Stromal cell of bone marrow (primary cell): ENCODE data around the gene HOXB8.
A peak's percentile ranks its signal among the peaks of the same experiment; 100 is the strongest.

ENCODE experiments used
- DNase-seq: peaks from one replicate; pipeline ENCODE4 v3.0.0-alpha.2; 2012; ENCODE audit warnings: low read depth

The HOXB8 gene

DNA sequence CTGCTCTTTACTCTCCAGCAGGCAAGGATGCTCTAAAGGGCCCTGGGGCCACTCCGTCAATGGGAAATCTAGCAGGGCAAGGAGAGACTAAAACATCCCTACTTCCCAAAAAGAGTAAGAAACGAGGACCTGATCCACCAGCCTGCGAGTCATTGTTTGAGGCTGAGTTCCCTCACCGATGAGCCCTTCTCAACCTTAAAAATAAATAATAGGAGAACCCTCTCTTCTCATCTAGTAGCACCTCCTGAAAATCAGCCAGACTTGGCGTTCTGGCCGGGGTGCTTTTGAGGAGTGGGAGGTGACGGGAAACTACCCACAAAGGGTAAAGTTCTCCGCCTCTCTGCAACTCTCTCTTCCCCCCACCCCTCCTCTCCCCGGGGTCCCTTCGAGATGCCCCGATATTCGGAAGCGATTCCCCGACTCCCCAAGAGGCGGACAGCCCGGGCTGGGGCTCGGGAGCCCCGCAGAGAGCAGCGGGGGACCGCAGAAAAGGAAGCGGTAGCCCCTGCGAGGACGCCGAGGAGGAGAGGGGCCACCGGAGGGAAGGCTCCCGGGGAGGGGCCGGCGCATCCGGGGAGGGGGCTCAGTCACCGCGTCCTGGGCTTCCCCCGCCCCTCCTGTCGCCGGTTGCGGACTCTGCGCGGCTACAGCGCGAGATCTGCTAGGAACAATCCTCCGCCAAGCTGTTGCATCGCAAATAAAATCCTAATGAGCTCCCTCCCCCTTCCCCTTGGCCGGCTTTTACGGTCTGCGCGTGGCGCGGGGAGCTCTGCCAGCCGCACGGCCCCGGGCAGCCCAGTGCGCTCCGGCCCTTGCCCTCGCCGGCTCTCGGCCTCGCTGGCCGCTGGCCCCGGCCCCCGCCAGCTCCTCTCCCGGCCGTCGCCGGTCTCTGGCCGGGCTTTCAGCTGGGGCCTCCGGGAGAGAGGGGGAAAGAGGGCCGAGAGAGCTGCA lies 9.7 kb upstream of the HOXB8 start:
- DNase-seq: no peak

- DNase-seq: no peak
These were observed 9.0 kb upstream of the HOXB8 start for GRCh38 chr17:48624118-48624517.

GRCh38 chr17:48623583-48623982 lies 8.5 kb upstream of the HOXB8 start:
- DNase-seq: no peak

DNA sequence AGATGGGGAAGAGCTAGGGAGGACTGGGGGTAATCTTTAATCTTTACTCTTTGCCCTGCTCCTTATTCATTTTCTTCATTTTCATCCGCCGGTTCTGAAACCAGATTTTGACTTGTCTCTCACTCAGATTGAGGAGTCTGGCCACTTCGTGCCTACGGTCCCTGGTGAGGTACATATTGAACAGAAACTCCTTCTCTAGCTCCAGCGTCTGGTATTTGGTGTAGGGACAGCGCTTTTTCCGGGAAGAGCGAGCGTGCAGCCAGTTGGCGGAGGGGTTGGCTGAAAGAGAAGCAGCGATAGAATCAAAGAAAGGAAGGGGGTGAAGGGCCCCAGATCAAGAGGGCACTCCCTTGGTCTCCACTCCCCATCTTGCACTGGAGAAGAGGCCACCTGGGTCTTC lies 7.8 kb upstream of the HOXB8 start:
- no peak for DNase-seq

DNA sequence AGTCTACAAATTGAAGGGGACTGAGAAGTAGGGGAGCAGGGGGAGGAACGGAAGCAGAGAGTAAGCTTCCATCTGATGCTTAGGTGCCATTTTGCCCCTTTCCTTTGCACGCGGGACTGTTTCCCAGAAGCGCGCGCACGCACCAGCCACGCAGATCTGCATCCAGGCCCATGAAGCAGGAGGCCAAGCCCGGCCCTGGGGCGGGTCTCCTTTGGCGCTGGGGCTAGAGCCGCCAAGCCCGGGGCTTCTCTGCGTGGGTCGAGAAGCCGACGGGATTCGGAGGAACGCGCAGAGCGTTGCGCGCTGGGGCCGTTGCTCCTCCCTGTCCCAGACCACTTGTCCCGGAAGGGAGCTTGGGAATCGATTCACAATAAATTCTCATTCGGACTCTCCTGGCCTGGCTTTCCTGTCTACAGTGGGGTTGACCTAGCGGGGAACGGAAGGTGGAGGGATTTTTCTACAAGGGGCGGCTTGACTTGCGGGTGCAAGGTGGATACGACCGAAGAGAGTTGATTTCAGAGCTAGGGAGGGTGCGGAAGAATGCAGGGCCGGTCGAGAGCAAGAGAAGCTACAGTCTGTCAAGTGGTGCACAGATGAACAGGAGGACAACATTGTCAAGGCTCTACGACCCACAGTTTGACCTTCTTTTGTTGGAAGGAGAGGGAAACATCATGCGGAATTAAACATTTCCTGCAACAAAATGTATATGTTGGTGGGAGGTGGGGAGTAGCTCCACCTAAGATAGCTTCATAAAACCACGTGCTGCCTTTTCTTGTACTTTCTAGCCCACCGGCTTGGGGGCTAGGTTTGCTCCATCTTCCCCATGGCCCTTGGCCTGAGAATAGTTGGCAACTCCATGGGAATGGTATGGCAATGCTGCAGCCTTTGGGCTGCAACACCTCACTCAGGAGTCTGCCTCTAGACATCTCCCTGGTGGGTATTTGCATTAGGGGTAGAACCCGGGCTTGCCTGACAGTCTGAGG lies 6.6 kb upstream of the HOXB8 start:
- no peak for DNase-seq

DNA sequence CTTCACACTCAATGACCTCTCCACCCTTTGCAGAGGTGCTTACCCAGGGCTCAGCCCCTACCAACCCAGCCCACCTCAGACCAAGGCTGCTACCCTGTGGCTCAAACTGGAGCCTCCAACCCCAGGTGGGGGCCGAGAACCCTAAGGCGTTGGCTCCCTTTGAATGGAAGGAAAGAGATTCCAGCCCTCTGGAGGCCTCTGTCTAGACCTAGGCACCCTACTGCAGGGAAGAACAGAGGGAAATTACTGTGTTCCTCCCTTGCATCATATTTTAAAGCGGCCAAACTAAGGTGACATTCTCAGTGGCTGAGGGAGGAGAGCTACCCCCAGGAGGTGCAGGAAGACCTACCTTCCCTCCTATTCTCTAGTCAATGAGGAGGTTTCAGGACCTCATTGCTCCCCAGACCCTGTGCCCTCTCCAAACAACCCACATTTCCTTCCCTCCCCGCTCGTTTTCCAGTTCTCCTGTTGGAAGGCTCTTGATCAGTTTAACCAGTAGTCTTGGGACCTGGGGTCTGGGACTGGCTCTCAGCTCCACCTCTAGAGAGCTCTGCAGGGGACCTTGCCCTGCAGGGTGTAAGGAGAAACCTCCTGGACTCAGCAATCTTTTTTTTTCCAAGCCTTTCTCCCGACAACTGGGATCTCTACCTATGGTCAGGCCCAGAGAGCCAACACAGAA lies 5.5 kb upstream of the HOXB8 start:
- DNase-seq: no peak

DNA sequence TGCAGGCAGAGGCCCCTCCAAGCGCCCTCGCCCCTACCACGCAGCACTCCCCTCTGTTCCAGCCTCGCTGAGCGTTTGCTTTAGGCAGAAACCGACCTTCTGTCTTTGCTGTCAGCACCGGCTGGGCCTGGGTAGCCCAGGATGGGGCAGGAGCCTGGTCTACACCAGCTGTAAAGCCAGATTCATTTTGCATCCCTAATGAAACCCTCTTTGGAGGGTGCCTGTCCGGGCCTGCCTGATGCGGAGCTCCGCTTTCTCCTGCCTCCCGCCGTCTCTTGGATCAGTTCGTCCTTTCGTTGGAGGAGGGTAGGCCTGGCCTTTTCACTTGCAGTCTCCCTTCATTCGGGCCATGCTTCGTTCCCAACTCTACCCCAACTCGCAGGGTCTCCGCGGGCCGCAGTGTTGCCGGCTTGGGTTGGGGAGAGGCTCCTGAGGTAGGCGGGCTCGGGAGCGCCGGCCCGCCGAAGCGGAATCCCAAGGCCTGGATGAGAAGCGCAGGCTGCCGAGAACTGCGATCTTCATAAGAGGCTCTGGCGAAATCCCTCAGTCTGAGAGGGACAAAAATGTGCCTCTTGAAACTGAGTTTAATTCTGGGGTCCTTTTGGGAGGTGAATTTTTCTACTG lies 4.8 kb upstream of the HOXB8 start:
- DNase-seq: no peak

GRCh38 chr17:48618256-48618896 lies 3.3 kb upstream of the HOXB8 start:
- peak; percentile 63 for DNase-seq

GRCh38 chr17:48617471-48618255 lies 2.6 kb upstream of the HOXB8 start:
- no peak for DNase-seq

DNA sequence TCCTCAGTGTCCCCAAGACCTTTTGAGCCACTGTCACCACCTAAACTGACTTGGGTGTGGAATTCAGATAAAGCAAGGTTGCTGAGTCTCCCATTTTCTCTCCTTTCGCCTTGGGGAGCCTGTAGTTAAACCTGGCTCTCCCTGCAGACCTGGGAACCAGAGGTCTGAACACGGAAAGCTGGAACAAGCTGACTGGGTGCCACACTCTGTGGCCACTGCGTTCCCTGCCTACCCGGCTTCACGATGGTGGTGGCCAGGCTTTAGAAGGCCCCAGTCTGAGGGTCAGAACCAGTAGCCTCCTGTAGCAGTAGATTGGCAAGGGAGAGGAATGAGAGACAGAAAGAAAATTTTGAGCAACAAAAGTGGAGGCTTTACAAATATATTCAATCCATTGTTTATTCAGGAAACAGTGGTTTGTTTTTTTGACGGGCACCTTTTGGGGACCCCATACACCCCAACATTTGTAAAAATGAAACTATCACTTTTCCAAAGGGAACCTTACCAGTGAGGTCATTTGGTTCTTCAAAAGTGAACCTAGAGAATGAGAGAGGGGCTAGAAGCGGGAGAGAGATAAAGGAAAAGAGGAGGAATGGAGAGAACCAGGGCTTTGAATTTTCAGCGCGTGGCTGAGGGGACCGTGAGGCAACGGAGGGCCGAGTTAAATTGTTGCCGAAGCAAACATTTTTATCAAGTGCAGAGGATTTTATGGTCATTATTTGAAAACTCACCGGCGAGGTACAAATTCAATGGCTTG lies 1.8 kb upstream of the HOXB8 start:
- DNase-seq: no peak

DNA sequence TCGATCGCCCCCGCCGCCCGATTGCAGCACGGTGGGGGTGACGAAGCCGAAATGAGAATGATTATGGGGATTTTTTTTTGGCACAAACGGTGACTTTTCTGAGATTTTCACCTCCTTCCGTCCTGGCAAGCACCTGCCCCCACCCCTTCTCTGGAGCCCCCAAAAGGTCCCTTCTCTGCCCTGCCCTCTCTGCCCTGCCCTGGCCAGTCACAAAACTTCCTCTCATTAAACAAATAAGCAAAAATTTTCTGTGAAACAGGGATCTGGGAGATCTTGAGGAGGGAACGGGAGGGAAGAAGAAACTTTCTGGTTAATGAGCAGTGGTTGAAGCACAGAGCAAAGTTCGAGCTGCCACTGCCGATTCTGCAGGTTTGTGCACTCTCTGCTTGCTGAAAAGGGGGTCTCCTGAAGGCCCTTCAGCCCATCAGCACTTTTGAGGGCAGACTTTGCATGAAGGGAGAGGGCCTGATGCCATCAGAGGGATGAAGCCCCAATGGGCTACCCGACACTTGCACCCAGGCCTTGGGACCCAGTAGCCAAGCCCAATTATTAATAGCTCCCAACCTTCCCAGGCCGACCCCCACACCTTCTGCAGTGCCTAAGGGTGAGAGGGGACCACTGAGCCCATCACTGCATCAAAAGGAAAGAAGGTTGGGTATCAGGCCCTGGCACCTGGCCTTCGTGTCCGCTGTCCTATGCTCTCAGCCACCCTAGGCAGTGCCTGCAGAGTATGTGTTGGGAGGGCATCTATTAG lies 1.0 kb upstream of the HOXB8 start:
- DNase-seq: no peak

DNA sequence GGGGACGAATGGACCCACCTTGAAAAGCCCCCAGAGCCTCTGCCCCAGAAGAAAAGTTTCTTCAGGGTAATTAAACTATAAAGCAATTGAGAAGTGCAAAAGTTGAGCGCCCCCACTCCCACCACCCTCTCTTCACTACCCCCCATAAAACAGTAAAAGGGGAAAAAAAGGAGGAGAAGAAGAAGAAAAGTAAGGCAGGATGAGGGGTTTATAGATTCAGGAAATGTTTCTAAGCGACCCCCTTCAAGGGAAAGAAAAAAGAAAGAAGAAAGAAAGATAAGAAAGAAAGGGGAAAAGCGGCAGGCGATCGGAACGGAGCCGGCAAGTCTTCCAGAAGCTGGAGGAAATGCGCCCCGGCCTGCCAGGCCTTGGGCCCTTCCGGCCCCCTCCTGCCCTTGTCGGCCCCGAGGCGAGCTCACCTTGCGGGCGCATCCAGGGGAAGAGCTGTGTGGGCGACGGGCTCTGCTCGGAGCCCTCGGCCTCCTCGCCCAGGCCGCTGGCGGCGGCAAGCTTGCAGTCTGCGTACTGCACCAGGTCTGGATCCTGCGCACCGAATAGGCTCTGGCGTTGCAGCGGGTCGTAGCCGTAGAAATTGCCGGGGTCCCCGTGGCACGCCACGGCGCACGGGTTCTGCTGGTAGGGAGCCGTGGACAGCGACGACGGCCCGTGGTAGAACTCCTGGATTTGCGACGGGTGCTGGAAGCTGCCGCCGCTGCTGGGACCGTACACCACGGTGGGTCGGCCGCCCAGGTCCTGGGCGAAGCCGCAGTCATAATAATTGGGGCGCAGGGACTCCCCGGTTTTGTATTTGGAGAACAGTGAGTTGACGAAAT lies 1.0 kb downstream of the HOXB8 start:
- no peak for DNase-seq

GRCh38 chr17:48612854-48613691 lies 2.0 kb downstream of the HOXB8 start:
- no peak for DNase-seq

GRCh38 chr17:48612456-48612853 lies 2.6 kb downstream of the HOXB8 start:
- no peak for DNase-seq

- DNase-seq: no peak
These were observed 3.2 kb downstream of the HOXB8 start for GRCh38 chr17:48611681-48612455.

DNA sequence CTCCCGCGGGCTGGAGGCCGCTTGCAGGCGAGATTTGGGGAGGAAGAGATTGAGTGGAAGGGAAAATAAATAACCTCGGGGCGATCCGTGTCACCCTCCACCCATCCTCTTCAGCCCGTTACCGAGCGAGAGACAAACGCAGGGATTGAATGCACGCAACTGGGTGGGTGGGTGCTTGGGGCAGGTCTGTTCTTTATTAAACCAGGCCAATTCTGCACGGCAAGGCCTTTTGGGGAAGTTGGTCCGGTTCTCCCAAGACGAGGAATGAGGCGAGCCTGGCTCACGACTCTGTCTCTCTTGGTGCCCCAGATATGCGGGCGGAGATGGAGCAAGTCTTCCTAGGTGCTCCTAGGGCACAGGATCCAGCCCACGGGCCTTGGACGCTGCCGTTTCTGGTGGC lies 3.9 kb downstream of the HOXB8 start:
- DNase-seq: no peak
